Measurements from ENCODE around the gene CALN1. TPM values are rescaled to one million over a fixed set of nuclear protein-coding genes. Genes with fewer than 3 reads are reported as not detected.

Gene CALN1
- total and polyA plus RNA-seq, 9 of the 15 experiments (the other 6 are each of a cell fraction or from before 2014, with no cell fraction given), result 1.4 to 7.5 (median 3.3) TPM

DNA sequence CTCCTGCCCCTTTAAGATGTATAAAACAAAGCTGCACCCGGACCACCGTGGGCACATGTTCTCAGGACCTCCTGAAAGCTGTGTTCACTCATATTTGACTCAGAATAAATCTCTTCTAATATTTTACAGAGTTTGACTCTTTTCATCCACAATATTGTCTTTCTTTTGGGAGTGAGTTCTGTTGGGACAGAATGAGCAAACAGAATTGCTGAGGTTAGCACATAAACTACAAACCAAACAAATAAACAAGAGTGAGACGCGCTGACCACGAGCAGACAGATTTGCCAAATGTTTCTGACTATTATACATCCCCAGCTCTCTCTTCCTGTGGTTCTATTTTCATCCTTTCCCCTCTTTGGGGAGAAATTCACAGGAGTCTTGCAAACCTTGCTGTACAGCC lies 526.7 kb downstream of the CALN1 start:
- Histone ChIP-seq H2AFZ (ENCODE audit: low read depth, low read length) (no peak overlapping the region), H4K20me1 (replicated peaks; ENCODE audit: control insufficient read depth, insufficient read depth, low read length) (no peaks in the 10 kb centered on the region), H3K4me1 (replicated peaks in 1 of 2; ENCODE audit: control insufficient read depth in 2 of 2, insufficient read depth in 2 of 2, low read length in 2 of 2) (no peaks in the 10 kb centered on the region), H3K36me3 (ENCODE audit: control insufficient read depth, insufficient read depth, low read length) (no peaks in the 10 kb centered on the region), H3K9me1 (ENCODE audit: control insufficient read depth, insufficient read depth, low read length) (no peaks in the 10 kb centered on the region), H3K4me3 (no peak overlapping the region), H3K79me2 (ENCODE audit: control insufficient read depth, insufficient read depth, low read length) (no peaks in the 10 kb centered on the region), H3K4me2 (ENCODE audit: insufficient read depth, low read length) (no peak overlapping the region), H3K27ac (ENCODE audit: extremely low read depth, low read depth, low read length) (no peak overlapping the region), H3K9me3 (replicated peaks; ENCODE audit: control insufficient read depth, insufficient read depth, low read depth, low read length) (no peaks in the 10 kb centered on the region), H3K27me3 (ENCODE audit: control insufficient read depth in 2 of 2, insufficient read depth in 2 of 2, low read length in 2 of 2) (peaks cover 0 to 17% of the 10 kb centered on the region in 2 experiments; a peak in 3 of 5 replicates), H3K9ac (ENCODE audit: insufficient read depth in 1 of 2, low read depth in 2 of 2, low read length in 2 of 2) (no peak overlapping the region)
- in situ Hi-C loops (cut with MboI), result no loop called here
- ChIA-PET POLR2A (no interaction called here), CTCF (ENCODE audit: low intra/inter-chr PET ratio) (no interaction called here)
- FAIRE-seq (peak; percentile 42), ATAC-seq (no peak), DNase-seq (ENCODE audit: extremely low read depth in 1 of 4, low spot score in 3 of 4) (no peak)
- BruUV-seq (replicated peaks), result no TSS peak
- intact Hi-C loops (cut with micrococcal nuclease), result no loop called here
- TF ChIP-seq EP400 (IDR thresholded peaks at IDR 0.05) (no peak), ZNF316 (IDR thresholded peaks at IDR 0.05) (0 out of 2 replicates have a peak, but pooled peaks have one; percentile 11)
- 5% methylated on average over 5 of the region's 5 CpGs for WGBS (ENCODE audit: insufficient coverage, low coverage, missing lambda C conversion rate)

DNA sequence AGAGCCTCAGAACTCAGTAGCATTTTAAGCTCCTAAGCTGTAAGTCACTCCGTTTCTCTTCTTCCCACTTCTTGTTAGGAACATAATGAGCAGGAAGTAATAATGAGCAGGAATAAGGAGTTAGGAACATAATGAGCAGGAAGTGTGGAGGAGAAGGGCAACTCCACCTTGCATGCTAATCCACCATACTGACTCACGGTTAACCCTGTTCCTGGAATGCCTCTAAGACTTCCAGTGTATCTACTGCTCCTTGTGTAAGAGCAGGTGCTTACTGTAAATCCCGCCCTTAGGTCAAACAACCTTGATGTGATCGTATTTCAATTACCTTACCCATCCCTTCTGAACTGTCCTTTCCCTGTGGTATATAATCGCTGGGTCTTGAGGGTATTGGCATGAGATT lies 528.7 kb downstream of the CALN1 start:
- BruUV-seq (replicated peaks), result no TSS peak
- no peak for TF ChIP-seq ZFP36 (IDR thresholded peaks at IDR 0.05; ENCODE audit: low read depth, low read length, partially characterized antibody)
- no peak for TF ChIP-seq HDAC8 (tag; IDR thresholded peaks at IDR 0.05)
- TF ChIP-seq, protein P1, sequence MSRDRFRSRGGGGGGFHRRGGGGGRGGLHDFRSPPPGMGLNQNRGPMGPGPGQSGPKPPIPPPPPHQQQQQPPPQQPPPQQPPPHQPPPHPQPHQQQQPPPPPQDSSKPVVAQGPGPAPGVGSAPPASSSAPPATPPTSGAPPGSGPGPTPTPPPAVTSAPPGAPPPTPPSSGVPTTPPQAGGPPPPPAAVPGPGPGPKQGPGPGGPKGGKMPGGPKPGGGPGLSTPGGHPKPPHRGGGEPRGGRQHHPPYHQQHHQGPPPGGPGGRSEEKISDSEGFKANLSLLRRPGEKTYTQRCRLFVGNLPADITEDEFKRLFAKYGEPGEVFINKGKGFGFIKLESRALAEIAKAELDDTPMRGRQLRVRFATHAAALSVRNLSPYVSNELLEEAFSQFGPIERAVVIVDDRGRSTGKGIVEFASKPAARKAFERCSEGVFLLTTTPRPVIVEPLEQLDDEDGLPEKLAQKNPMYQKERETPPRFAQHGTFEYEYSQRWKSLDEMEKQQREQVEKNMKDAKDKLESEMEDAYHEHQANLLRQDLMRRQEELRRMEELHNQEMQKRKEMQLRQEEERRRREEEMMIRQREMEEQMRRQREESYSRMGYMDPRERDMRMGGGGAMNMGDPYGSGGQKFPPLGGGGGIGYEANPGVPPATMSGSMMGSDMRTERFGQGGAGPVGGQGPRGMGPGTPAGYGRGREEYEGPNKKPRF (IDR thresholded peaks at IDR 0.05; ENCODE audit: low read depth, low read length), result no peak
- TF ChIP-seq CBX8 (IDR thresholded peaks at IDR 0.05; ENCODE audit: borderline replicate concordance, extremely low read depth, low read depth, low read length, poor library complexity, severe bottlenecking), result no peak
- H3K9ac ChIP-seq (ENCODE audit: insufficient read depth in 1 of 2, low read depth in 2 of 2, low read length in 2 of 2), result no peak overlapping the region
- no peak for ATAC-seq
- H3K4me2 ChIP-seq (ENCODE audit: insufficient read depth, low read length), result no peak overlapping the region
- no peak for FAIRE-seq
- H3K27ac ChIP-seq (ENCODE audit: extremely low read depth, low read depth, low read length), result no peak overlapping the region
- no peaks in the 10 kb centered on the region for H3K4me1 ChIP-seq (replicated peaks in 1 of 2; ENCODE audit: control insufficient read depth in 2 of 2, insufficient read depth in 2 of 2, low read length in 2 of 2)
- DNase-seq (ENCODE audit: extremely low read depth in 1 of 4, low spot score in 3 of 4), result no peak
- no peaks in the 10 kb centered on the region for H3K36me3 ChIP-seq (ENCODE audit: control insufficient read depth, insufficient read depth, low read length)
- H3K27me3 ChIP-seq (ENCODE audit: control insufficient read depth in 2 of 2, insufficient read depth in 2 of 2, low read length in 2 of 2), result peaks cover 0 to 11% of the 10 kb centered on the region in 2 experiments; a peak in 3 of 5 replicates
- no peaks in the 10 kb centered on the region for H4K20me1 ChIP-seq (replicated peaks; ENCODE audit: control insufficient read depth, insufficient read depth, low read length)
- no peaks in the 10 kb centered on the region for H3K9me1 ChIP-seq (ENCODE audit: control insufficient read depth, insufficient read depth, low read length)
- no peaks in the 10 kb centered on the region for H3K9me3 ChIP-seq (replicated peaks; ENCODE audit: control insufficient read depth, insufficient read depth, low read depth, low read length)
- POLR2A ChIA-PET, result no interaction called here
- CTCF ChIA-PET (ENCODE audit: low intra/inter-chr PET ratio), result no interaction called here
- in situ Hi-C loops (cut with MboI), result no loop called here
- no peaks in the 10 kb centered on the region for H3K79me2 ChIP-seq (ENCODE audit: control insufficient read depth, insufficient read depth, low read length)
- no peak overlapping the region for H2AFZ ChIP-seq (ENCODE audit: low read depth, low read length)
- intact Hi-C loops (cut with micrococcal nuclease), result no loop called here
- 4% methylated on average over 5 of the region's 5 CpGs for WGBS (ENCODE audit: insufficient coverage, low coverage, missing lambda C conversion rate)
- H3K4me3 ChIP-seq, result no peak overlapping the region
